GM18870 (cell line): Measurements from ENCODE around the gene NXPE4.
"Not testable (repeated sequence)": the region's sequence is repeated elsewhere in the genome, so short reads cannot be mapped to it uniquely, and the experiment has no call there.

Experiments used
- ATAC-seq: cut with Tn5 transposase; IDR thresholded peaks from one replicate; pipeline ENCODE4 v1.9.1; 2021; ENCODE audit warnings: moderate library complexity; ENCODE audit not compliant: unreplicated experiment

NXPE4 gene

DNA sequence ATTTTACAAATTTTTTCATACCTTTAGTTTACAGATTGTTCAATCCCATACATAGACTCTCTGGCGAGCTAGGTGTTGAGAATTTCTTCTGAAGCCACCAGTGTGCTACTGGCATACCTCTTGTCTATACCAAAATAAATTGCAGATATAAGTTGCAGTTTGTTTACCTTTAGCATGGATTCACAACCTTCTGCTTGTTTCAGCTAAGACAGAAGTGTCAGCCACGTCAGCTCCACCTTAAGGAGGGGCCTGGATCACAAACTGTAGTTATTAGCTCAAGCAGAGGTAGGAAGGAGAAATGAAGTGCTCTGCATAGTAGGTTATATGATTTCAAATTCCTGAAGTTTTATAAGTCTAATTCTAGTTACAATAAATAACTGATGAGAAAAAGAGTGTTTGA lies at the start of gene NXPE4:
NXPE4 (minus strand) TSS at position 216 of the 400 bp plus-strand sequence. CDS start 1,027 bp downstream, outside the sequence.
- no peak for ATAC-seq

DNA sequence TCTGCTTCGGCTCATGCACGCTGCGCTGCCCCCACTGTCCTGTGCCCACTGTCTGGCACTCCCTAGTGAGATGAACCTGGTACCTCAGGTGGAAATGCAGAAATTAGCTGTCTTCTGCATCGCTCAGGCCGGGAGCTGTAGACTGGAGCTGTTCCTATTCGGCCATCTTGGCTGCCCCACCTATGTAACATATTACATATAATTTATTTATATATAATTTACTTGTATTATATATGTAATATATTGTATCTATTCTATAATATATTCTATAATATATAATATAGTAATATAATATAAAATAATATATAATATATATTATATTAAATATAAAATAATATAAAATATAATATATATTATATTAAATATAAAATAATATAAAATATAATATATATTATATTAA lies 43.9 kb upstream of the NXPE4 start:
- ATAC-seq: not testable (repeated sequence)

DNA sequence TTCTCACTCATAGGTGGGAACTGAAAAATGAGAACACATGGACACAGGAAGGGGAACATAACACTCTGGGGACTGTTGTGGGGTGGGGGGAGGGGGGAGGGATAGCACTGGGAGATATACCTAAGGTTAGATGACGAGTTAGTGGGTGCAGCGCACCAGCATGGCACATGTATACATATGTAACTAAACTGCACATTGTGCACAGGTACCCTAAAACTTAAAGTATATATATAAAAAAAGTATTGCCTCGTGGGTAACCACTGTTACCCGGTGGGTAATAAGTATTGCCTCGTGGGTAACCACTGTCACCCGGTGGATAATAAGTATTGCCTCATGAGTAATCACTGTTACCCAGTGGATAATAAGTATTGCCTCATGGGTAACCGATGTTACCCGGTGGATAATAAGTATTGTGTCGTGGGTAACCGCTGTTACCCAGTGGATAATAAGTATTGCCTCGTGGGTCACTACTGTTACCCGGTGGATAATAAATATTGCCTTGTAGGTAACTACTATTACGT lies 35.9 kb upstream of the NXPE4 start:
- not testable (repeated sequence) for ATAC-seq

DNA sequence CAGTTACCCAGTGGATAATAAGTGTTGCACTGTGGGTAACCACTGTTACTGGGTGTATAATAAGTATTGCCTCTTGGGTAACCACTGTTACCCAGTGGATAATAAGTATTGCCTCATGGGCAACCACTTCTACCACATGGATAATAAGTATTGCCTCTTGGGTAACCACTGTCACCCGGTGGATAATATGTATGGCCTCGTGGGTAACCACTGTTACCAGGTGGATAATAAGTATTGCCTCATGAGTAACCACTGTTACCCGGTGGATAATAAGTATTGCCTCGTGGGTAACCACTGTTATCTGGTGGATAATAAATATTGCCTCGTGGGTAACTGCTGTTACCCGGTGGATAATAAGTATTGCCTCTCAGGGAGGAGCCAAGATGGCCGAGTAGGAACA lies 29.7 kb upstream of the NXPE4 start:
- no peak for ATAC-seq

DNA sequence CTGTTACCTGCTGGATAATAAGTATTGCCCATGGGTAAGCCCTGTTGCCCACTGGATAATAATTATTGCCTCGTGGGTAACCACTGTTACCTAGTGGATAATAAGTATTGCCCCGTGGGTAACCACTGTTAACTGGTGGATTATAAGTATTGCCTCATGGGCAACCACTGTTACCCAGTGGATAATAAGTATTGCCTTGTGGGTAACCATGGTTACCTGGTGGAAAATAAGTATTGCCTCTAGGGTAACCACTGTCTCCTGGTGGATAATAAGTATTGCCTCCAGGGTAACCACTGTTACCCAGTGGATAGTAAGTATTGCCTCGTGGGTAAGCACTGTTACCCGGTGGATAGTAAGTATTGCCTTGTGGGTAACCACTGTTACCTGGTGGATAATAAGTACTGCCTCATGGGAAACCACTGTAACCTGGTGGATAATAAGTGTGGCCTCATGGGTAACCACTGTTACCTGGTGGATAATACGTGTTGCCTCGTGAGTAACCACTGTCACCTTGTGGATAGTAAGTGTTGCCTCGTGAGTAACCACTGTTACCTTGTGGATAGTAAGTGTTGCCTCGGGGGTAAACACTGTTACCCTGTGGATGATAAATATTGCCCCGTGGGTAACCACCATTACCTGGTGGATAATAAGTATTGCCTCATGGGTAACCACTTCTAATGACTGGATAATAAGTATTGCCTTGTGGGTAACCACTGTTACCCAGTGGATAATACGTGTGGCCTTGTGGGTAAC lies 29.0 kb upstream of the NXPE4 start:
- no peak for ATAC-seq

DNA sequence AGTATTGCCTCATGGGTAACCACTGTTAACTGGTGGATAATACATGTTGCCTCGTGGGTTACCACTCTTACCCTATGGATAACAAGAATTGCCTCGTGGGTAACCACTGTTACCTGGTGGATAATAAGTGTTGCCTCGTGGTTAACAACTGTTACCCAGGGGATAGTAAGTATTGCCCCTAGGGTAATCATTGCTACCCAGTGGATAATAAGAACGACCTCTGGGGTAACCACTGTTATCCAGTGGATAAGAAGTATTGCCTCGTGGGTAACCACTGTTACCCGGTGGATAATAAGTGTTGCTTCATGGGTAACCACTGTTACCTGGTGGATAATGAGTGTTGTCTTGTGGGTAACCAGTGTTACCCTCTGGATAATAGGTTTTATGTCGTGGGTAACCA lies 28.1 kb upstream of the NXPE4 start:
- ATAC-seq: no peak

DNA sequence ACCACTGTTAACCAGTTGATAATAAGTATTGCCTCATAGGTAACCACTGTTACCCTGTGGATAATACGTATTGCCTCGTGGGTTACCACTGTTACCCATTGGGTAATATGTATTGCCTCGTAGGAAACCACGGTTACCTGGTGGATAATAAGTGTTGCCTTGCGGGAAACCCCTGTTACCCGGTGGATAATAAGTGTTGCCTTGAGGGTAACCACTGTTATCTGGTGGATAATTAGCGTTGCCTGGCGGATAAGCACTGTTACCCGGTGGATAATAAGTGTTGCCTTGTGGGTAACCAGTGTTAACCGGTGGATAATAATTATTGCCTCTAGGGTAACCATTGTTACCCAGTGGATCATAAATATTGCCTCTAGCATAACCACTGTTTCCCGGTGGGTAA lies 27.3 kb upstream of the NXPE4 start:
- no peak for ATAC-seq

DNA sequence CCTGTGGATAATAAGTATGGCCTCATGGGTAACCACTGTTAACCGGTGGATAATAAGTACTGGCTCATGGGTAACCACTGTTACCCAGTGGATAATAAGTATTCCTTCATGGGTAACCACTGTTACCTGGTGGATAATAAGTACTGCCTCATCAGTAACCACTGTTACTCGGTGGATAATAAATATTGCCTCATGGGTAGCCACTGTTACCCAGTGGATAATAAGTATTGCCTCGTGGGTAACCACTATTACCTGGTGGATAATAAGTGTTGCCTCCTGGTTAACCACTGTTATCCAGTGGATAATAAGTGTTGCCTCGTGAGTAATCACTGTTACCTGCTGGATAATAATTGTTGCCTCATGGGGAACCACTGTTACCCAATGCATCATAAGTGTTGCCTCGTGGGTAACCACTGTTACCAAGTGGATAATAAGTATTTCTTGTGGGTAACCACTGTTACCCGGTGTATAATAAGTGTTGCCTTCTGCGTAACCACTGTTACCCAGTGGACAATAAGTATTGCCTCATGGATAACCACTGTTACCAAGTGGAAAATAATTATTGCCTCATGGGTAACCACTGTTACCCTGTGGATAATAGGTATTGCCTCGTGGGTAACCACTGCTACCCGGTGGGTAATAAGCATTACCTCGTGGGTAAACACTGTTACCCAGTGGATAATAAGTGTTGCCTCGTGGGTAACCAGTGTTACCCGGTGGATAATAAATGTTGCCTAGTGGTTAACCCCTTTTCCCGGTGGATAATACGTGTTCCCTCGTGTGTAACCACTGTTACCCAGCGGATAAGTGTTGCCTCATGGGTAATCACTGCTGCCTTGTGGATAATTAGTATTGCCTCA lies 26.6 kb upstream of the NXPE4 start:
- no peak for ATAC-seq

DNA sequence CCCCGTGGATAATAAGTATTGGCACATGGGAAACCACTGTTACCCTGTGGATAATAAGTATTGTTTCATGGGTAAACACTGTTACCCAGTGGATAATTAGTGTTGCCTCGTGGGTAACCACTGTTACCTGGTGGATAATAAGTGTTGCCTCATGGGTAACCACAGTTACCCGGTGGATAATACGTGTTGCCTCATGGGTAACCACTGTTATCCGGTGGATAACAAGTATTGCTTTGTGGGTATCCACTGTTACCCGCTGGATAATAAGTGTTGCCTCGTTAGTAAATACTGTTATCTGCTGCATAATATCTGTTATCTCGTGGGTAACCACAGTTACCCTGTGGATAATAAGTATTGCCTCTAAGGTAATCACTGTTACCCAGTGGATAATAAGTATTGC lies 25.5 kb upstream of the NXPE4 start:
- ATAC-seq: no peak

DNA sequence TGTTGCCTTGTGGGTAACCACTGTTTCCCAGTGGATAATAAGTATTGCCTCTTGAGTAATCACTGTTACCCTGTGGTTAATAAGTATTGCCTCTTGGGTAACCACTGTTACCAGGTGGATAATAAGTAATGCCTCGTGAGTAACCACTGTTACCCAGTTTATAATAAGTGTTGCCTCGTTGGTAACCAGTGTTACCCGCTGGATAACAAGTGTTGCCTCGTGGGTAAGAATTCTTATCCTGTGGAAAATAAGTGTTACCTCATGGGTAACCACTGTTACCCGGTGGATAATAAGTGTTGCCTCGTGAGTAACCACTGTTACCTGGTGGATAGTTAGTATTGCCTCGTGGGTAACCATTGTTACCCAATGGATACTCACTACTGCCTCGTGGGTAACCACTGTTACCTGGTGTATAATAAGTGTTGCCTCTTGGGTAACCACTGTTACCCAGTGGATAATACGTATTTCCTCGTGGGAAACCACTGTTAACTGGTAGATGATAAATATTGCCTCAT lies 24.1 kb upstream of the NXPE4 start:
- ATAC-seq: no peak

DNA sequence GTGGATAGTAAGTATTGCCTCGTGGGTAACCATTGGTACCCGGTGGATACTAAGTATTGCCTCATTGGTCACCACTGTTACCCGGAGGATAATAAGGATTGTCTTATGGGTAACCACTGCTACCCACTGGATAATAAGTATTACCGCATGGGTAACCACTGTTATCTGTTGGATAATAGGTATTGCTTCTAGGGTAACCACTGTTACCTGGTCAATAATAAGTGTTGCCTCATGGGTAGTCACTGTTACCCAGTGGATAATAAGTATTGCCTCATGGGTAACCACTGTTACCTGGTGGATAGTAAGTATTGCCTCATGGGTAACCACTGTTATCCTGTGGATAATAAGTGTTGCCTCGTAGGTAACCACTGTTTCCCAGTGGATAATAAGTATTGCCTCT lies 22.6 kb upstream of the NXPE4 start:
- ATAC-seq: no peak

DNA sequence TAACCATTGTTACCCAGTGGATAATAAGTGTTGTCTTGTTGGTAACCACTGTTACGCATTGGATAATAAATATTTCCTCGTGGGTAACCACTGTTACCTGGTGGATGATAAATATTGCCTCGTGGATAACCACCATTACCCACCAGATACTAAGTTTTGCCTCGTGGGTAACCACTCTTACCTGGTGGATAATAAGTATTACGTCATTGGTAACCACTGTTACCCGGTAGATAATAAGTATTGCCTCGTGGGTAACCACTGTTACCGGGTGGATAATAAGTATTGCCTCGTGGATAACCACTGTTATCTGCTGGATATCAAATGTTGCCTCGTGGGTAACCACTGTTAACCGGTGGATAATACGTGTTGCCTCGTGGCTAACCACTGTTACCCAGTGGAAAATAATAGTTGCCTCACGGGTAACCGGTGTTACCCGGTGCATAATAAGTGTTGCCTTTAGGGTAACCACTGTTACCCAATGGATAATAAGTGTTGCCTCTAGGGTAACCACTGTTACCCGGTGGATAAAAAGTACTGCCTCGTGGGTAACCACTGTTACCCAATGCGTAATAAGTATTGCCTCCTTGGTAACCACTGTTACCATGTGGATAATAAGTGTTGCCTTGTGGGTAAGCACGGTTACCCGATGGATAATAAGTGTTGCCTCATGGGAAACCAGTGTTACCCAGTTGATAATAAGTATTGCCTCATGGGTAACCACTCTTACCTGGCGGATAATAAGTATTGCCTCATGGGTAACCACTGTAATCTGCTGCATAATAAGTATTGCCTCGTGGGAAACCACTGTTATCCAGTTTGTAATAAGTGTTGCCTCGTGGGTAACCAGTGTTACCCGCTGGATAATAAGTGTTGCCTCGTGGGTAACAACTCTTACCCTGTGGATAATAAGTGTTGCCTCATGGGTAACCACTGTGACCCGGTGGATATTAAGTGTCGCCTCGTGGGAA lies 21.9 kb upstream of the NXPE4 start:
- ATAC-seq: no peak

DNA sequence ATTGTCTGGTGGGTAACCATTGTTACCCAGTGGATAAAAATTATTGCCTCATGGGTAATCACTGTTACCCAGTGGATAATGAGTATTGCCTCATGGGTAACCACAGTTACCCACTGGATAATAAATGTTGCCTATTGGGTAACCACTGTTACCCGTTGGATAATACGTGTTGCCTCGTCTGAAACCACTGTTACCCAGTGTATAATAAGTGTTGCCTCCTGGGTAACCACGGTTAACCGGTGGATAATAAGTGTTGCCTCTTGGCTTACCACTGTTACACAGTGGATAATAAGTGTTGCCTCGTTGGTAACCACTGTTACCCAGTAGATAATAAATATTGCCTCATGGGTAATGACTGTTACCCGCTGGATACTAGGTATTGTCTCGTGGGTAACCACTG lies 20.9 kb upstream of the NXPE4 start:
- no peak for ATAC-seq

DNA sequence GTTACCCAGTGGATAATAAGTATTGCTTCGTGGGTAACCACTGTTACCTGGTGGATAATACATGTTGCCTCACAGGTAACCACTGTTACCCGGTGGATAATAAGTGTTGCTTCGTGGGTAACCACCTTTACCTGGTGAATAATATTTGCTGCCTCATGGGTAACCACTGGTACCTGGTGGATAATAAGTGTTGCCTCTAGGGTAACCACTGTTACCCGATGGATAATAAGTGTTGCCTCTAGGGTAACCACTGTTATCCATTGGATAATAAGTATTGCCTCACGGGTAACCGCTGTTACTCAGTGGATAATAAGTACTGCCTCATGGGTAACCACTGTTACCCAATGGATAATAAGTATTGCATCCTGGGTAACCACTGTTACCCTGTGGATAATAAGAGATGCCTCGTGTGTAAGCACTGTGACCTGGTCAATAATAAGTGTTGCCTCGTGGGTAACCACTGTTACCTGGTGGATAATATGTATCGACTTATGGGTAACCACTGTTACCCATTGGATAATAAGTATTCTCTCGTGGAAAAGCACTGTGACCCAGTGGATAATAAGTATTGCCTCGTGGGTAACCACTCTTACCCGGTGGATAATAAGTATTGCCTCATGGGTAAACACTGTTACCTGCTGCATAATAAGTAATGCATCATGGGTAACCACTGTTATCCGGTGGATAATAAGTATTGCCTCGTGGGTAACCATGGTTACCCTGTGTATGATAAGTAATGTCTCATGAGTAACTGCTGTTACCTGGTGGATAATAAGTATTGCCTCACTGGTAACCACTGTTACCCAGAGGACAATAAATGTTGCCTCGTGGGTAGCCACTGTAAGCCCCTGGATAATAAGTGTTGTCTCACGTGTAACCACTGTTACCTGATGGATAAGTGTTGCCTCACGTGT lies 20.1 kb upstream of the NXPE4 start:
- no peak for ATAC-seq

DNA sequence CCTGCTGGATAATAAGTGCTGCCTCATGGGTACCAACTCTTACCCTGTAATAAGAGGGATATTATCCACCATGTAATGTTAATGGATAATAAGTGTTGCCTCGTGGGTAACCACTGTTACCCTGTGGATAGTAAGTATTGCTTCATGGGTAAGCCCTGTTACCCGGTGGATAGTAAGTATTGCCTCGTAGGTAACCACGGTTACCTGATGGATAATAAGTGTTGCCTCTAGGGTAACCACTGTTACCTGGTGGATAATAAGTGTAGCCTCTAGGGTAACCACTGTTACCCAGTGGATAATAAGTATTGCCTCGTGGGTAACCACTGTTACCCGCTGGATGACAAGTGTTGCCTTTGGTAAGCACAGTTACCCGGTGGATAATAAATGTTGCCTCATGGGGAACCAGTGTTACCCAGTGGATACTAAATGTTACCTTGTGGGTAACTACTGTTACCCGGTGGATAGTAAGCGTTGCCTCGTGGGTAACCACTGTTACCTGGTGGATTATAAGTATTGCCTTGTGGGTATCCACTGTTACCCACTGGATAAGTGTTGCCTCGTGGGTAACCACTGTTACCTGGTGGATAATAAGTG lies 18.6 kb upstream of the NXPE4 start:
- ATAC-seq: no peak

DNA sequence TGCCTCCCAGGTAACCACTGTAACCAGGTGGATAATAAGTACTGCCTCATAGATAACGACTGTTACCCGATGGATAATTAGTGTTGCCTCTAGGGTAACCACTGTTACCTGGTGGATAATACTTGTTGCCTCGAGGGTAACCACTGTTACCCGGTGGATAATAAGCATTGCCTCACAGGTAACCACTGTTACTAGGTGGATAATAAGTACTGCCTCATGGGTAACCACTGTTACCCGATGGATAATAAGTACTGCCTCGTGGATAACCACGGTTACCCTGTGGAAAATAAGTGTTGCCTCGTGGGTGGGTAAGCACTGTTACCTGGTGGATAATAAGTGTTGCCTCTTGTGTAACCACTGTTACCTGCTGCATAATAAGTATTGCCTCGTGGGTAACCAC lies 17.5 kb upstream of the NXPE4 start:
- not testable (repeated sequence) for ATAC-seq

DNA sequence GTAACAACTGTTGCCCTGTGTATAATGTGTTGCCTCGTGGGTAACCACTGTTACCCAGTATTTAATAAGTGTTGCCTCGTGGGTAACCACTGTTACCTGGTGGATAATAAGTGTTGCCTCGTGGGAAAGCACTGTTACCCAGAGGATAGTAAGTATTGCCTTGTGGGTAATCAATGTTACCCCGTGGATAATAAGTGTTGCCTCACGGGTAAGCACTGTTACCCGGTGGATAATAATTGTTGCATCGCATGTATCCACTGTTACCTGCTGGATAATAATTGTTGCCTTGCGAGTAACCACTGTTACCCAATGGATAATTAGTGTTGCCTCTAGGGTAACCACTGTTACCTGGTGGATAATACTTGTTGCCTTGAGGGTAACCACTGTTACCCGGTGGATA lies 17.1 kb upstream of the NXPE4 start:
- ATAC-seq: no peak

DNA sequence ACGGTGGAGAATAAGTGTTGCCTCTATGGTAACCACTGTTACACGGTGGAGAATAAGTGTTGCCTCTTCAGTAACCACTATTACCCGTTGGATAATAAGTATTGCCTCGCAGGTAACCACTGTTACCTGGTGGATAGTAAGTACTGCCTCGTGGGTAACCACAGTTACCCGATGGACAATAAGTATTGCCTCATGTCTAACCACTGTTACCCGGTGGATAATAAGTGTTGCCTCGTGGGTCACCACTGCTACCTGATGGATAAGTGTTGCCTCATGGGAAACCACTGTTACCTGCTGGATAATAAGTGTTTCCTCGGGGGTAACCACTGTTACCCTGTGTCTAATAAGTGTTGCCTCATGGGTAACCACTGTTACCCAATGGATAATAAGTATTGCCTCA lies 16.6 kb upstream of the NXPE4 start:
- not testable (repeated sequence) for ATAC-seq
